ENCODE measurements around the gene PADI6. TPM values are rescaled to one million over a fixed set of nuclear protein-coding genes. Genes with fewer than 3 reads are reported as not detected.

The PADI6 gene
- total and polyA plus RNA-seq, 9 of the 15 experiments (the other 6 are each of a cell fraction or from before 2014, with no cell fraction given) = not detected

GRCh38 chr1:17372955-17373354, 959 bp downstream of the PADI6 start:
- intact Hi-C loops (cut with micrococcal nuclease) (no loop called here), in situ Hi-C loops (cut with MboI) (no loop called here)
- DNase-seq (ENCODE audit: extremely low read depth in 1 of 4, low spot score in 3 of 4) (no peak), FAIRE-seq (no peak), ATAC-seq (no peak)
- Histone ChIP-seq H3K4me1 (replicated peaks in 1 of 2; ENCODE audit: control insufficient read depth in 2 of 2, insufficient read depth in 2 of 2, low read length in 2 of 2) (peaks cover 0 to 3% of the 10 kb centered on the region in 2 experiments; a peak in 2 of 5 replicates), H3K9ac (ENCODE audit: insufficient read depth in 1 of 2, low read depth in 2 of 2, low read length in 2 of 2) (no peak overlapping the region), H3K9me3 (replicated peaks; ENCODE audit: control insufficient read depth, insufficient read depth, low read depth, low read length) (no peaks in the 10 kb centered on the region), H2AFZ (ENCODE audit: low read depth, low read length) (no peak overlapping the region), H3K9me1 (ENCODE audit: control insufficient read depth, insufficient read depth, low read length) (no peaks in the 10 kb centered on the region), H3K36me3 (ENCODE audit: control insufficient read depth, insufficient read depth, low read length) (no peaks in the 10 kb centered on the region), H4K20me1 (replicated peaks; ENCODE audit: control insufficient read depth, insufficient read depth, low read length) (peaks cover 12% of the 10 kb centered on the region; the same call in 1 of the 2 replicates), H3K4me3 (no peak overlapping the region), H3K79me2 (ENCODE audit: control insufficient read depth, insufficient read depth, low read length) (no peaks in the 10 kb centered on the region), H3K27me3 (ENCODE audit: control insufficient read depth in 2 of 2, insufficient read depth in 2 of 2, low read length in 2 of 2) (peaks cover 51 to 74% of the 10 kb centered on the region in 2 experiments), H3K27ac (ENCODE audit: extremely low read depth, low read depth, low read length) (no peak overlapping the region), H3K4me2 (ENCODE audit: insufficient read depth, low read length) (no peak overlapping the region)
- CTCF ChIA-PET (ENCODE audit: low intra/inter-chr PET ratio) = no interaction called here
- WGBS (ENCODE audit: insufficient coverage, low coverage, missing lambda C conversion rate) = 8% methylated on average over 18 of the region's 18 CpGs
- POLR2A ChIA-PET = no interaction called here
- no TSS peak for BruUV-seq (replicated peaks)
- TF ChIP-seq CTCF (IDR thresholded peaks at IDR 0.05 in 2 of 3, conservative IDR thresholded peaks at IDR 0.05 in 1 of 3; ENCODE audit: insufficient read depth in 2 of 3, low read depth in 1 of 3, low read length in 3 of 3) (peak in 2 of 3 experiments; percentile 1 to 18; a peak in 1 of 6 replicates), TEAD1 (CRISPR knock-in tag; IDR thresholded peaks at IDR 0.05) (no peak), ZNF212 (CRISPR knock-in tag; IDR thresholded peaks at IDR 0.05) (no peak), NR4A1 (CRISPR knock-in tag; IDR thresholded peaks at IDR 0.05) (no peak), NR4A1 (tag; IDR thresholded peaks at IDR 0.05) (no peak)
